HepG2 (cell line): ENCODE measurements around the gene PHKG2. TPM values are rescaled to one million over a fixed set of nuclear protein-coding genes. Genes with fewer than 3 reads are reported as not detected.

Source experiments
- ATF6 ChIP-seq: sonication (generic); formaldehyde crosslinking; conservative IDR thresholded peaks from 2 replicates; pipeline ENCODE4 v1.4.0; 2020; ENCODE audit warnings: missing genetic modification reagents
- GABPA ChIP-seq, 2 experiments: IDR thresholded peaks; 2 replicates each; pipeline ENCODE4 v1.6.1; 2011 to 2016; ENCODE audit warnings: low read depth in 2 of 2, low read length in 1 of 2, missing biosample characterization in 1 of 2, missing genetic modification characterization in 1 of 2
- HMGA1 ChIP-seq: sonication (generic); formaldehyde crosslinking; conservative IDR thresholded peaks from 2 replicates; pipeline ENCODE4 v1.4.0; 2020; ENCODE audit warnings: missing genetic modification reagents
- MXI1 ChIP-seq: IDR thresholded peaks from 3 replicates; pipeline ENCODE4 v1.6.1; 2012; ENCODE audit warnings: low read depth, low read length, inconsistent platforms, borderline replicate concordance
- REXO4 ChIP-seq: sonication (generic); formaldehyde crosslinking; IDR thresholded peaks from 2 replicates; pipeline ENCODE4 v1.8.0; 2022; ENCODE audit warnings: missing genetic modification reagents, mild to moderate bottlenecking, borderline replicate concordance
- ZNF18 ChIP-seq: sonication (generic); formaldehyde crosslinking; IDR thresholded peaks from 2 replicates; pipeline ENCODE4 v1.8.0; 2022; ENCODE audit warnings: mild to moderate bottlenecking, missing genetic modification reagents; ENCODE audit not compliant: insufficient replicate concordance
- ZNF543 ChIP-seq: sonication (generic); formaldehyde crosslinking; IDR thresholded peaks from 2 replicates; pipeline ENCODE4 v1.4.0; 2020; ENCODE audit warnings: mild to moderate bottlenecking, missing genetic modification reagents
- ZNF687 ChIP-seq: sonication (generic); formaldehyde crosslinking; IDR thresholded peaks from 2 replicates; pipeline ENCODE4 v1.5.1; 2020; ENCODE audit warnings: mild to moderate bottlenecking, missing genetic modification reagents, moderate library complexity
- polyA plus RNA-seq, 8 experiments: library from polyadenylated mRNA; depleted of rRNA in 3 of 8; stranded (reverse) in 7 of 8; unstranded in 1 of 8; fragments of >200 nt; fragmentation: Illumina TruSeq in 4 of 8; extraction: Trizol in 4 of 8; gene quantifications; 2 replicates each; pipeline versions ENCODE4 v1.2.1 to v1.2.3, GENCODE V29; 2011 to 2016; ENCODE audit warnings: low read depth in 4 of 8, missing spikeins in 1 of 8, mixed read lengths in 1 of 8; ENCODE audit not compliant: insufficient read depth in 1 of 8
- total RNA-seq, 5 experiments: library from RNA; depleted of rRNA; stranded (reverse); fragments of >200 nt; fragmentation: Illumina TruSeq; extraction: Trizol; gene quantifications; 2 replicates each; pipeline ENCODE4 v1.2.3, GENCODE V29; 2016; ENCODE audit warnings: low read depth in 1 of 5
- TF ChIP-seq, protein P1 (sequence below): sonication (generic); formaldehyde crosslinking; IDR thresholded peaks from 2 replicates; pipeline ENCODE4 v1.4.0; 2020; ENCODE audit warnings: missing genetic modification reagents
- TF ChIP-seq, protein P2 (sequence below): sonication (generic); formaldehyde crosslinking; IDR thresholded peaks from 2 replicates; pipeline ENCODE4 v1.4.0; 2020; ENCODE audit warnings: mild to moderate bottlenecking, low read depth, missing genetic modification reagents

PHKG2 gene
- total and polyA plus RNA-seq, 2 of the 13 experiments (the other 11 are each of a cell fraction or from before 2014, with no cell fraction given), result 37.4 to 42.1 TPM

GRCh38 chr16:30761928-30762902 is 14.0 kb downstream of the PHKG2 start, which contains the start of the genes CFAP119 and RNF40 (continued):
- TF ChIP-seq, protein P1, sequence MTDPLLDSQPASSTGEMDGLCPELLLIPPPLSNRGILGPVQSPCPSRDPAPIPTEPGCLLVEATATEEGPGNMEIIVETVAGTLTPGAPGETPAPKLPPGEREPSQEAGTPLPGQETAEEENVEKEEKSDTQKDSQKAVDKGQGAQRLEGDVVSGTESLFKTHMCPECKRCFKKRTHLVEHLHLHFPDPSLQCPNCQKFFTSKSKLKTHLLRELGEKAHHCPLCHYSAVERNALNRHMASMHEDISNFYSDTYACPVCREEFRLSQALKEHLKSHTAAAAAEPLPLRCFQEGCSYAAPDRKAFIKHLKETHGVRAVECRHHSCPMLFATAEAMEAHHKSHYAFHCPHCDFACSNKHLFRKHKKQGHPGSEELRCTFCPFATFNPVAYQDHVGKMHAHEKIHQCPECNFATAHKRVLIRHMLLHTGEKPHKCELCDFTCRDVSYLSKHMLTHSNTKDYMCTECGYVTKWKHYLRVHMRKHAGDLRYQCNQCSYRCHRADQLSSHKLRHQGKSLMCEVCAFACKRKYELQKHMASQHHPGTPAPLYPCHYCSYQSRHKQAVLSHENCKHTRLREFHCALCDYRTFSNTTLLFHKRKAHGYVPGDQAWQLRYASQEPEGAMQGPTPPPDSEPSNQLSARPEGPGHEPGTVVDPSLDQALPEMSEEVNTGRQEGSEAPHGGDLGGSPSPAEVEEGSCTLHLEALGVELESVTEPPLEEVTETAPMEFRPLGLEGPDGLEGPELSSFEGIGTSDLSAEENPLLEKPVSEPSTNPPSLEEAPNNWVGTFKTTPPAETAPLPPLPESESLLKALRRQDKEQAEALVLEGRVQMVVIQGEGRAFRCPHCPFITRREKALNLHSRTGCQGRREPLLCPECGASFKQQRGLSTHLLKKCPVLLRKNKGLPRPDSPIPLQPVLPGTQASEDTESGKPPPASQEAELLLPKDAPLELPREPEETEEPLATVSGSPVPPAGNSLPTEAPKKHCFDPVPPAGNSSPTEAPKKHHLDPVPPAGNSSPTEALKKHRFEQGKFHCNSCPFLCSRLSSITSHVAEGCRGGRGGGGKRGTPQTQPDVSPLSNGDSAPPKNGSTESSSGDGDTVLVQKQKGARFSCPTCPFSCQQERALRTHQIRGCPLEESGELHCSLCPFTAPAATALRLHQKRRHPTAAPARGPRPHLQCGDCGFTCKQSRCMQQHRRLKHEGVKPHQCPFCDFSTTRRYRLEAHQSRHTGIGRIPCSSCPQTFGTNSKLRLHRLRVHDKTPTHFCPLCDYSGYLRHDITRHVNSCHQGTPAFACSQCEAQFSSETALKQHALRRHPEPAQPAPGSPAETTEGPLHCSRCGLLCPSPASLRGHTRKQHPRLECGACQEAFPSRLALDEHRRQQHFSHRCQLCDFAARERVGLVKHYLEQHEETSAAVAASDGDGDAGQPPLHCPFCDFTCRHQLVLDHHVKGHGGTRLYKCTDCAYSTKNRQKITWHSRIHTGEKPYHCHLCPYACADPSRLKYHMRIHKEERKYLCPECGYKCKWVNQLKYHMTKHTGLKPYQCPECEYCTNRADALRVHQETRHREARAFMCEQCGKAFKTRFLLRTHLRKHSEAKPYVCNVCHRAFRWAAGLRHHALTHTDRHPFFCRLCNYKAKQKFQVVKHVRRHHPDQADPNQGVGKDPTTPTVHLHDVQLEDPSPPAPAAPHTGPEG (CRISPR knock-in tag), result no peak
- TF ChIP-seq MXI1 (peak; percentile 96), ATF6 (CRISPR knock-in tag) (0 out of 2 replicates have a peak, but pooled peaks have one; percentile 81), ZNF687 (peak; percentile 85), ZNF543 (CRISPR knock-in tag) (0 out of 2 replicates have a peak, but pooled peaks have one; percentile 54), HMGA1 (no peak), ZNF18 (CRISPR knock-in tag) (peak; percentile 69), REXO4 (no peak), GABPA (IDR thresholded peaks at IDR 0.05; ENCODE audit: low read depth, low read length) (peak; percentile 61), GABPA (CRISPR knock-in tag; IDR thresholded peaks at IDR 0.05; ENCODE audit: low read depth) (peak; percentile 92)
- TF ChIP-seq, protein P2, sequence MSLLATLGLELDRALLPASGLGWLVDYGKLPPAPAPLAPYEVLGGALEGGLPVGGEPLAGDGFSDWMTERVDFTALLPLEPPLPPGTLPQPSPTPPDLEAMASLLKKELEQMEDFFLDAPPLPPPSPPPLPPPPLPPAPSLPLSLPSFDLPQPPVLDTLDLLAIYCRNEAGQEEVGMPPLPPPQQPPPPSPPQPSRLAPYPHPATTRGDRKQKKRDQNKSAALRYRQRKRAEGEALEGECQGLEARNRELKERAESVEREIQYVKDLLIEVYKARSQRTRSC, result peak; percentile 21; the same call in 1 of the 2 replicates
